GM18519 (cell line): ENCODE measurements around the gene IFNL1.
"Not testable (repeated sequence)": the region's sequence is repeated elsewhere in the genome, so short reads cannot be mapped to it uniquely, and the experiment has no call there.

Experiments used
- ATAC-seq: cut with Tn5 transposase; IDR thresholded peaks from one replicate; pipeline ENCODE4 v1.9.1; 2021; ENCODE audit warnings: mild to moderate bottlenecking, moderate library complexity; ENCODE audit not compliant: unreplicated experiment, low FRiP score

Gene IFNL1

DNA sequence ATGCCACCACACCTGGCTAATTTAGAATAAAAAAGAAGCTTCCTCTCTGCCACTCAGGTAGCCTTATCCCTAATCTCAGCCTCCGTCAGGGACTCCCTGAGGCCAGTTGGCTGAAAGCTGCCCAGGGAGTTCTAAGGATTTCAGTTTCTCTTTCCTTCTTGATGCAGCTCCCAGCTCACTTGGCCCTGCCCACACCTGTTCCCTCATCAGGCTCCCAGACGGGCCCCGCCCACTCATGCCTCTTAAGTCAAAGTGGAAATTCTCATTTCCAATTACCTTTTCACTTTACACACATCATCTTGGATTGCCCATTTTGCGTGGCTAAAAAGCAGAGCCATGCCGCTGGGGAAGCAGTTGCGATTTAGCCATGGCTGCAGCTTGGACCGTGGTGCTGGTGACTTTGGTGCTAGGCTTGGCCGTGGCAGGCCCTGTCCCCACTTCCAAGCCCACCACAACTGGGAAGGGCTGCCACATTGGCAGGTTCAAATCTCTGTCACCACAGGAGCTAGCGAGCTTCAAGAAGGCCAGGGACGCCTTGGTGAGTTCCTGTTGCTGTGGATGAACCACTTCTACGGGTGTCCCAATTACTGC is at the start of gene IFNL1:
TSS of gene IFNL1 (plus strand) at position 353 of the 591 bp plus-strand sequence. CDS start at position 368, 15 bp downstream.
- ATAC-seq: no peak

GRCh38 chr19:39246951-39247669 is 49.1 kb upstream of the IFNL1 start:
- no peak for ATAC-seq

DNA sequence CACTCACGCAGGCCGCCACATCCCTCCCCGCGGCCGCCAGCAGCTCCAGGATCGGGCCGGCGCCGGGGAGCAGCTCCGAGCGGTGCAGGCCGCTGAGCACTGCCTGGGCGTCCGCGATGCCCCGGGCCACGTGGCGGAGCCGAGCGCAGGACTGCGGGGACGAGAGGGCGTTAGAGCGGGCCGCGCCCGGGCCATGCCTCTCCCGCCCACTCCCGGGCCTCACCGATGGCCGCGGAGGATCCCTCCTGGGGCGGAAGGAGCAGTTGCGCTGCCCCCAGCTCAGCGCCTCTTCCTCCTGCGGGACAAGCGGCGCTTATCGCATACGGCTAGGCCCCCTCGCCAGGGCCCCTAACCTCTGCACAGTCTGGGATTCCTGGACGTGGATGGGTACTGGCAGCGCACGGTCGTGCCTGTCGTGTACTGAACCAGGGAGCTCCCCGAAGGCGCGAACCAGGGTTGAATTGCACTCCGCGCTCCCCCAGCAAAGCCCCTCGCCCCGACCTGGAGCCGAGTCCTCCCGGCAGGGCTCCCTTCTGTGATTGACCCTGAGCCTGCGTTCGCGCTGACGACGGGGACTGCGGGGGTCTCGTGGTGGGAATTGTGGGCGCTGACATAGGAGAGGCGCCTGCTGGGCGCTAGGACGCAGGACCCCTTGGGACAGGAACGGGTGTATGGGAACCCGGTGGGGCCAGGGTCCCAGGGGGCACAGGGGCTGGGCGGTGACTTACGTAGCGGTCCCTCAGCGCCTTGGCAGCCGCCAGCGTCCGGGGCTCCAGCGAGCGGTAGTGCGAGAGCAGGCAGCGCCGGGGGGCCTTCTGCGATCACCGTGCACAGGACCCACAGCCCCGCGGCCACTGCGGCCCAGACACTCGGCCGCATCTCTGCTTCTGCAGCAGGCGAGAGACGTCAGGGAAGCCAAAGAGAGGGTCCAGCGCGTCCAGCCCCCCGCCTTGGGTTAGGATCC is 48.2 kb upstream of the IFNL1 start:
- ATAC-seq: no peak

DNA sequence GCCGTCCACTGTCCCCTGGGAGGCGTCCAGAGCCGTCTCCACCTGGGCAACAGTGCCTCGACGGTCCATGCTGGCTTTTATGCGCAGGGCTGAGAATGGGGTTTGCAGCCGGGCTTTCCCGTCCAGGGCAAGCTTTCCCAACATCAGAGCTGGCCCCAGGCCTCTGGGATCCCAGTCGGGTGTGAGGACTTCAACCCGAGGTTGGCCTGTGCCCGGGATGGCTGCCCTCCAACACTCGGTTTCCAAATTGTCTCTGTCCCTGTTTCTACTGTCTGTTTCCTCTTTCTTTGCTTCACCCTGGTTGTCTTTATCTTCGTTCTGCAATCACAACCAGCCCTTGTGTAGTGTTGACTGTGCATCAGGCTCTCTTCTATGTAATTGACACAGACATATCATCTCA is 47.4 kb upstream of the IFNL1 start, which contains the start of gene IFNL4:
TSS of gene IFNL4 (minus strand) at position 51 of the 400 bp plus-strand sequence.
- no peak for ATAC-seq

- no peak for ATAC-seq
These were observed 45.1 kb upstream of the IFNL1 start for GRCh38 chr19:39251081-39251480.

DNA sequence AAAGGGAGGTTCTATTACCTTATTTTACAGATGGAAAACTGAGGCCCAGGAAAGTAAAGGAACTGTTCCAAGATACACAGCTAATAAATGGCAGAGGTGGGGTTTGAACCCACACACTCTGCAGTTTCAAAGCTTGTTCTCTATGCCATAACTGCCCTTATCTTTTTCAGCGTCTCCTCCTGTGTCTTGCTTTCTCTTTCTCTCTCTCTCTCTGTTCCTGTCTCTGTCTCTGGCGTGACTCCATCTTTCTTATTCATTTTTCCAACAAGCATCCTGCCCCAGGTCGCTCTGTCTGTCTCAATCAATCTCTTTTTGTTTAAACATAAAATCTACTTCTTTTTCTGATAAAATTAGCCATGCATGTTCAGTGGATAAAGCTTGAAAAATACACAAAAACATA is 44.4 kb upstream of the IFNL1 start:
- no peak for ATAC-seq

DNA sequence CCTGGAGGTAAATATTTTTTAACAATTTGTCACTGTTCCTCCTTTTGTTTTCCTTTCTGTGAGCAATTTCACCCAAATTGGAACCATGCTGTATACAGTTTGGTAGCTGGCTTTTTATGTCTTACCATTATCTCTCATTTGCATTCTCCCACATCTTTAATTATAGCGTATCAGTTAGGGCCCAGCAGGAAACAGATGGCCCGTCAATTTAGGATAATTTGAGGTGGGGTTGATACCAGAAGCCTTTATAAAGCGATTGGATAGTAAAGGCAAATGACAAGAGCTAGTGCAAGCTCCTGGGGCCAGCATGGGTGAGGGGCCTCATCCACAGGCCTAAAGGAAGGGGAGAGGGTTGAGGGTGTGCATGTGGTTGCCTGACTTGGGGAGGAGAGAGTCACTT is 43.7 kb upstream of the IFNL1 start:
- no peak for ATAC-seq

- no peak for ATAC-seq
These were observed 42.6 kb upstream of the IFNL1 start for GRCh38 chr19:39253374-39254149.

GRCh38 chr19:39254531-39255345 is 41.5 kb upstream of the IFNL1 start:
- ATAC-seq: no peak

DNA sequence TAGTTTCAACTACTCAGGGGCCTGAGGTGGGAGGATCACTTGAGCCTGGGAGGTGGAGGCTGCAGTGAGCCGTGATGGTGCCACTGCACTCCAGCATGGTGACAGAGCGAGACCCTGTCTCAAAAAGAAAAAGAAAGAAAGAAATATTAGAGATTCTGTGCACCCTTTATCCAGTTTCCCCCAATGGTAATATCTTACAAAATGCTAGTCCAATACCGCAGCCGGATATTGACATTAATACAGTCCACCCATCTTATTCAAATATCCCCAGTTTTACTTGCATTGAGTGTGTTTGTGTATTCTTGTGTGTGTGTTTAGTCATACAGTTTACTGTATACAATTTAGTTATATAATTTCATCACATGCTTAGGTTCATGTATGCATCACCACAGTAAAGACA is 39.0 kb upstream of the IFNL1 start:
- no peak for ATAC-seq

GRCh38 chr19:39261704-39262103 is 34.5 kb upstream of the IFNL1 start:
- ATAC-seq: no peak

DNA sequence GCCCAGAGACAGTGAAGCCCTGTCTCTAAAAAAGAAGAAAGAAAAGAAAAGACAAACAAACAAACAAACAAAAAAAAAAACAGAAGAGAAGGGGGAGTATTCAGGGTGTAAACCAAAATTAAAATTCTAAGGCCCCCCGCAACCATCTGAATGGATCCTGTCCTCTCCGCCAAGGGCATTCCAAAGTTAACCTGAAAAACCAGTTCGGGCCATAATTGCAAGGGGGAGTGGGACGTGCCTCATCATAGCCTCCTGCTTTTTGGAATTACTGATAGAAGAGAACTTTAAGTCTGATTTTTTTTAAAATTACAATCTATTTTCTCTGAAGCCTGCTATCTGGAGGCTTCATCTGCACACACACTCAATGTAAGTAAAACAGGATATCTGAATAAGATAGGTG is 33.7 kb upstream of the IFNL1 start:
- no peak for ATAC-seq

DNA sequence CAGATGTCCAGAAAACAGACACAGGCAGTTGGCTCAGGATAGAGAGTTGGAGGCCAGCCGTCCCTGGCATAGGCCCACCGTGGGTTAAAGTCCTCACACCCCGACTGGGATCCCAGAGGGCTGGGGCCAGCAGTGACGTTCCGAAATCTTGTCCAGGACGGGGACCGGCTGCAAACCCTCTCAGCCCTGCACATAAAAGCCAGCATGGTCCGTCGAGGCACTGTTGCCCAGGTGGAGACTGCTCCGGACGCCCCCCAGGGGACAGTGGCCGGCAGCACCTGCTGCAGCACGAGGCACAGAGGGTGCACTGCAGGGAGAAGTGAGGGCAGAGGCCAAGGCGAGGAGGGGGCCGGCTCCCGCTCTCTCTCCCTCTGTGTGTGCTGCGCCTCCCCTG is 32.3 kb upstream of the IFNL1 start:
- no peak for ATAC-seq

DNA sequence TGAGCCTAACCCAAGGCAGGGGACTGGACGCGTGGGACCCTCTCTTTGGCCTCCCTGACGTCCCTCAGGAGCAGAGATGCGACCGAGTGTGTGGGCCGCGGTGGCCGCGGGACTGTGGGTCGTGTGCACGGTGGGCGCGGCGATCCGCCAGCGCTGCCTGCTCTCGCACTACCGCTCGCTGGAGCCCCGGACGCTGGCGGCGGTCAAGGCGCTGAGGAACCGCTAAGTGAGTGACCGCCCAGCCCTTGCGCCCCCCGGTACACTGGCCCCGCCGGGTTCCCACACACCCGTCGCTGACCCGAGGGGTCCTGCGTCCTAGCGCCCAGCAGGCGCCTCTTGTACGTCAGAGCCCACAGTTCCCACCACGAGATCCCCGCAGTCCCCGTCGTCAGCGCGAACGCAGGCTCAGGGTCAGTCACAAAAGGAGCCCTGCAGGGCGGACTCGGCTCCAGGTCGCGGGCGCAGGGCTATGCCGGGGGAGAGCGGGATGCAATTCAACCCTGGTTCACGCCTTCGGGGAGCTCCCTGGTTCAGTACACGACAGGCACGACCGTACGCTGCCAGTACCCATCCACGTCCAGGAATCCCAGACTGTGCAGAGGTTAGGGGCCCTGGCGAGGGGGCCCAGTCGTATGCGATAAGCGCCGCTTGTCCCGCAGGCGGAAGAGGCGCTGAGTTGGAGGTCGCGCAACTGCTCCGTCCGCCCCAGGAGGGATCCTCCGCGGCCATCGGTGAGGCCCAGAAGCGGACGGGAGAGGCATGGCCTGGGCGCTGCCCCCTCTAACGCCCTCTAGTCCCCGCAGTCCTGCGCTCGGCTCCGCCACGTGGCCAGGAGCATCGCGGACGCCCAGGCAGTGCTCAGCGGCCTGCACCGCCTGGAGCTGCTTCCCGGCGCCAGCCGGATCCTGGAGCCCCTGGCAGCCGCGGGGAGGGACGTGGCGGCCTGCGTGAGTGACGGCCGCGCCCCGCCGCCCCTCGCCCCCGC is 31.6 kb upstream of the IFNL1 start:
- ATAC-seq: no peak

- ATAC-seq: no peak
These were observed 30.8 kb upstream of the IFNL1 start for GRCh38 chr19:39265321-39265916.

GRCh38 chr19:39268085-39268484 is 28.1 kb upstream of the IFNL1 start, which contains the start of gene IFNL2:
Gene IFNL2 (plus strand): TSS chr19:39268396. CDS start chr19:39268569, 173 bp downstream.
- not testable (repeated sequence) for ATAC-seq

DNA sequence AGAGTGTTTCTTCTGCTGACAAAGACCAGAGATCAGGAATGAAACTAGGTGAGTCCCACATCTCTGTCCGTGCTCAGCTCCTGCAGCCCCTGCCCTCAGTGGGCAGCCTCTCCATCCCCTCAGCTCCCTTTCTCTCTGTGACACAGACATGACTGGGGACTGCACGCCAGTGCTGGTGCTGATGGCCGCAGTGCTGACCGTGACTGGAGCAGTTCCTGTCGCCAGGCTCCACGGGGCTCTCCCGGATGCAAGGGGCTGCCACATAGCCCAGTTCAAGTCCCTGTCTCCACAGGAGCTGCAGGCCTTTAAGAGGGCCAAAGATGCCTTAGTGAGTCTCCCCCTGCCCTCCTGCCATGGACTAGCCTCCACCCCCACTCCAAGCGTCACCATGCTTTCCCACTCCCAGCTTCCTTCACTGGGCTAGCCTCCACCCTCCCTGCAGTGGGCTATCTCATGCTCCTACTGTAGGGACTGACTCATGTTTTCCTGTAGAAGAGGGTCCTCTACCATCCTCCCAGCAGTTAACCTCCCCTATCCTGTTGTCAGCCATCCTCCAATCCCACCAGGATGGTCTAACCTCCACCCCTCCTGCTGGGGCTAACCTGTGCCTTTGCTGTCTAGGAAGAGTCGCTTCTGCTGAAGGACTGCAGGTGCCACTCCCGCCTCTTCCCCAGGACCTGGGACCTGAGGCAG is 27.5 kb upstream of the IFNL1 start:
- ATAC-seq: not testable (repeated sequence)
